ENCODE results near the gene TGIF1.
"Not testable (repeated sequence)": the region's sequence is repeated elsewhere in the genome, so short reads cannot be mapped to it uniquely, and the experiment has no call there.

The TGIF1 gene

DNA sequence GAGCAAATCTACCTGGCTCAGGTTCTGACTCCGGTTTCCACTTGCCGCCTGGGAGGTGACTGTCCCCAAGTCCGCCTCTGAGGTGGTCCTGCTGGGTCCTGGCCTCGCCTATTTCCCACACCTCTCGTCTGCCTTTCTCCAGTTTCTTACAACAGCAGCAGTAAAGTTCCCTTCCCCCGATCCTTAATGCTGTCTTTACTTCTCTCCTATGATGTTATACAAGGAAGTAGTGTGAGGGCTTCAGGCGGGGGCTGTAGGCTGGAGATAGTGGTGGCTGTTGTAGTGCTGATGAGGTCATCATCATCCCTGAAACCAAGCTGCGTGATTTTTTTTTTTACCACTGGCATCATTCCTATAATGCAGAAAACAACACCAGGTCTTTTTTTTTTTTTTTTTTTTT lies 18.9 kb downstream of the TGIF1 start:
- H3K4me2 ChIP-seq (ENCODE audit: low read length), result no peak overlapping the region
- H3K9me2 ChIP-seq (ENCODE audit: low read depth, low read length), result no peaks in the 10 kb centered on the region
- H3K9me3 ChIP-seq (ENCODE audit: low read length), result no peaks in the 10 kb centered on the region
- no peak overlapping the region for H2AFZ ChIP-seq (ENCODE audit: low read length)
- H3F3A ChIP-seq (ENCODE audit: insufficient read depth, low read length), result no peaks in the 10 kb centered on the region
- no peak overlapping the region for H3K4me3 ChIP-seq (ENCODE audit: low read depth, low read length, poor library complexity, severe bottlenecking)
- no peaks in the 10 kb centered on the region for H4K20me1 ChIP-seq (ENCODE audit: insufficient read depth, low read length)
- no peak overlapping the region for H3K27ac ChIP-seq (ENCODE audit: low read depth, low read length, poor library complexity, severe bottlenecking)
- no peak overlapping the region for H3K9ac ChIP-seq (ENCODE audit: low read length)
- H3K79me2 ChIP-seq (ENCODE audit: insufficient read depth, low read length), result no peaks in the 10 kb centered on the region
- H3K4me1 ChIP-seq (ENCODE audit: insufficient read depth, low read length, severe bottlenecking), result no peaks in the 10 kb centered on the region
- H3K27me3 ChIP-seq (ENCODE audit: insufficient read depth, low read length), result no peaks in the 10 kb centered on the region
- H3K36me3 ChIP-seq (ENCODE audit: insufficient read depth, low read length), result no peaks in the 10 kb centered on the region
- no peak for TF ChIP-seq EZH2 (IDR thresholded peaks at IDR 0.05; ENCODE audit: borderline replicate concordance, low read length)
- TF ChIP-seq, protein P1, sequence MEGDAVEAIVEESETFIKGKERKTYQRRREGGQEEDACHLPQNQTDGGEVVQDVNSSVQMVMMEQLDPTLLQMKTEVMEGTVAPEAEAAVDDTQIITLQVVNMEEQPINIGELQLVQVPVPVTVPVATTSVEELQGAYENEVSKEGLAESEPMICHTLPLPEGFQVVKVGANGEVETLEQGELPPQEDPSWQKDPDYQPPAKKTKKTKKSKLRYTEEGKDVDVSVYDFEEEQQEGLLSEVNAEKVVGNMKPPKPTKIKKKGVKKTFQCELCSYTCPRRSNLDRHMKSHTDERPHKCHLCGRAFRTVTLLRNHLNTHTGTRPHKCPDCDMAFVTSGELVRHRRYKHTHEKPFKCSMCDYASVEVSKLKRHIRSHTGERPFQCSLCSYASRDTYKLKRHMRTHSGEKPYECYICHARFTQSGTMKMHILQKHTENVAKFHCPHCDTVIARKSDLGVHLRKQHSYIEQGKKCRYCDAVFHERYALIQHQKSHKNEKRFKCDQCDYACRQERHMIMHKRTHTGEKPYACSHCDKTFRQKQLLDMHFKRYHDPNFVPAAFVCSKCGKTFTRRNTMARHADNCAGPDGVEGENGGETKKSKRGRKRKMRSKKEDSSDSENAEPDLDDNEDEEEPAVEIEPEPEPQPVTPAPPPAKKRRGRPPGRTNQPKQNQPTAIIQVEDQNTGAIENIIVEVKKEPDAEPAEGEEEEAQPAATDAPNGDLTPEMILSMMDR (IDR thresholded peaks at IDR 0.05; ENCODE audit: low read length), result no peak

DNA sequence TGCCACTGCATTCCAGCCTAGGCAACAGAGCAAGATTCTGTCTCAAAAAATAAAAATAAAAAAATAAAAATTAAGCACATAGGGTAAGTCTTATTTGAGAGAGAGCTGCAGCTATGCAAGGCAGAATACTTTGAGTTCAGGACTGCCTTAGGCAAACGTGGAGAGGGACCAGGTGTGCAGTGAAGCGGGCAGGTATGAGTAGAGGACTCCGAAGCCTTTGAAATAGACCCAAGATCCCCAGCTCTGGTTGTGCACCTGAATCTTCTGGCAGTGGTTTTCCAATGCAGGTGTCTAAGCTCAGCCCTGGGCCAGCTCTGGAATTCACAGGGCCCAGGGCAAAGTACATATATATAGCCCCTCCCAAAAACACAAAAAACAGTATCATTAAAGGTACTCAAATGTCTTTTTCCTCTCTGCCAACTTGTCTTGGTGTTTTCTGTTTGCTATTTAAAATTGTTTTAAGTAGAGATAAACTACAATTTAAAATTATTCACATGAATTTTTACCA lies 21.2 kb downstream of the TGIF1 start:
- H3K4me3 ChIP-seq (ENCODE audit: low read depth, low read length, poor library complexity, severe bottlenecking), result no peak overlapping the region

DNA sequence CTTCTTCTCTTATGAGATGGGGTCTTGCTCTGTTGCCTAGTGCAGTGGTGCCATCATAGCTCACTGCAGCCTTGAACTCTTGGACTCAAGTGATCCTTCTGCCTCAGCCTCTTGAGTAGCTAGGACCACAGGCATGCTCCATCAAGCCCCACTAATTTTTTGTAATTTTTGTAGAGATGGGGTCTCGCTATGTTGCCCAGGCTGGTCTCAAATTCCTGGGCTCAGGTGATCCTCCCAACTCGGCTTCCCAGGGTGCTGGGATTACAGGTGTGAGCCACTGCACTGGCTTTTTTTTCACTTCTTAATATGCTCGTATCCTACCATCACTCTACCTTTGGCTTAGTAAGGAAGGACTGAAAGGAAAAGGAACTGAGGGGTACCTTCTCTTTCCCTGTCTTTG lies 22.1 kb downstream of the TGIF1 start:
- H3K9me3 ChIP-seq (ENCODE audit: low read length); H4K20me1 ChIP-seq (ENCODE audit: insufficient read depth, low read length); H3F3A ChIP-seq (ENCODE audit: insufficient read depth, low read length); H3K27ac ChIP-seq (ENCODE audit: low read depth, low read length, poor library complexity, severe bottlenecking); H3K4me1 ChIP-seq (ENCODE audit: insufficient read depth, low read length, severe bottlenecking); H3K4me2 ChIP-seq (ENCODE audit: low read length); H3K9ac ChIP-seq (ENCODE audit: low read length); H3K9me2 ChIP-seq (ENCODE audit: low read depth, low read length); H2AFZ ChIP-seq (ENCODE audit: low read length); H3K36me3 ChIP-seq (ENCODE audit: insufficient read depth, low read length); H3K27me3 ChIP-seq (ENCODE audit: insufficient read depth, low read length); H3K4me3 ChIP-seq (ENCODE audit: low read depth, low read length, poor library complexity, severe bottlenecking); H3K79me2 ChIP-seq (ENCODE audit: insufficient read depth, low read length): not testable (repeated sequence)

More for the DNA sequence above, 21.2 kb downstream of the TGIF1 start:
- Histone ChIP-seq H3K27ac (ENCODE audit: low read depth, low read length, poor library complexity, severe bottlenecking) (no peak overlapping the region), H3K36me3 (ENCODE audit: insufficient read depth, low read length) (no peaks in the 10 kb centered on the region), H3K9me3 (ENCODE audit: low read length) (no peaks in the 10 kb centered on the region), H3K79me2 (ENCODE audit: insufficient read depth, low read length) (no peaks in the 10 kb centered on the region), H3K27me3 (ENCODE audit: insufficient read depth, low read length) (no peaks in the 10 kb centered on the region), H3K9ac (ENCODE audit: low read length) (no peak overlapping the region), H3K4me1 (ENCODE audit: insufficient read depth, low read length, severe bottlenecking) (no peaks in the 10 kb centered on the region), H3K9me2 (ENCODE audit: low read depth, low read length) (no peaks in the 10 kb centered on the region), H3K4me2 (ENCODE audit: low read length) (no peak overlapping the region), H3F3A (ENCODE audit: insufficient read depth, low read length) (no peaks in the 10 kb centered on the region), H4K20me1 (ENCODE audit: insufficient read depth, low read length) (no peaks in the 10 kb centered on the region), H2AFZ (ENCODE audit: low read length) (no peak overlapping the region)
- TF ChIP-seq, protein P1 (IDR thresholded peaks at IDR 0.05; ENCODE audit: low read length), result no peak
- TF ChIP-seq EZH2 (IDR thresholded peaks at IDR 0.05; ENCODE audit: borderline replicate concordance, low read length), result no peak

Measured in OCI-LY1 (cell line).